K562 (cell line): ENCODE data around the gene PRRT1.

Experiments used
- ATF3 ChIP-seq, 2 experiments: fragments of 450-650 bp in 1 of 2; sonication (generic) in 1 of 2; formaldehyde crosslinking in 1 of 2; IDR thresholded peaks in 1 of 2; conservative IDR thresholded peaks in 1 of 2; 2 replicates each; pipeline versions ENCODE4 v1.6.1 to v1.8.1; 2016 to 2023; ENCODE audit warnings: mild to moderate bottlenecking in 2 of 2, moderate library complexity in 2 of 2, inconsistent platforms in 1 of 2, missing genetic modification reagents in 1 of 2
- ATF6 ChIP-seq: sonication (generic); formaldehyde crosslinking; IDR thresholded peaks from 2 replicates; pipeline ENCODE4 v1.4.0; 2020; ENCODE audit warnings: mild to moderate bottlenecking, missing genetic modification reagents
- CTCF ChIP-seq, 3 experiments: IDR thresholded peaks in 2 of 3; conservative IDR thresholded peaks in 1 of 3; 2 replicates each; pipeline ENCODE4 v1.5.1; 2011 to 2012; ENCODE audit warnings: low read length in 3 of 3, mild to moderate bottlenecking in 3 of 3, control low read depth in 2 of 3, improper control_type of control experiment in 1 of 3, inconsistent platforms in 1 of 3, low read depth in 1 of 3, mixed read lengths in 1 of 3, moderate library complexity in 1 of 3; ENCODE audit not compliant: insufficient read depth in 2 of 3

- TF ChIP-seq CTCF (IDR thresholded peaks at IDR 0.05 in 2 of 3, conservative IDR thresholded peaks at IDR 0.05 in 1 of 3; ENCODE audit: insufficient read depth in 2 of 3, low read depth in 1 of 3, low read length in 3 of 3) (no peak), ATF6 (CRISPR knock-in tag) (no peak), ATF3 (IDR thresholded peaks at IDR 0.05) (no peak), ATF3 (CRISPR knock-in tag; conservative IDR thresholded peaks at IDR 0.05) (no peak)
Observed at GRCh38 chr6:32167761-32168262, 16.1 kb upstream of the PRRT1 start.
